IPS-18a (cell line): Measurements from ENCODE around the gene PIK3R6.

Source experiments
- H3K27ac ChIP-seq: one replicate; pipeline ENCODE4 v1.5.1; 2013; ENCODE audit warnings: low read length
- H3K27me3 ChIP-seq: one replicate; pipeline ENCODE4 v1.6.1; 2013; ENCODE audit warnings: mild to moderate bottlenecking, low read length; ENCODE audit not compliant: control insufficient read depth, insufficient read depth
- H3K36me3 ChIP-seq: one replicate; pipeline ENCODE4 v1.6.1; 2013; ENCODE audit warnings: low read depth, low read length; ENCODE audit not compliant: control insufficient read depth
- H3K4me1 ChIP-seq: one replicate; pipeline ENCODE4 v1.6.1; 2013; ENCODE audit warnings: low read depth, low read length; ENCODE audit not compliant: control insufficient read depth
- H3K4me3 ChIP-seq: one replicate; pipeline ENCODE4 v1.5.1; 2013; ENCODE audit warnings: low read length
- H3K9ac ChIP-seq: one replicate; pipeline ENCODE4 v1.6.1; 2013; ENCODE audit warnings: mild to moderate bottlenecking, low read length, moderate library complexity
- H3K9me3 ChIP-seq: one replicate; pipeline ENCODE4 v1.6.1; 2013; ENCODE audit warnings: low read depth, low read length; ENCODE audit not compliant: control insufficient read depth

PIK3R6 gene

GRCh38 chr17:8762012-8762411 is 105.5 kb downstream of the PIK3R6 start:
- Histone ChIP-seq H3K27me3 (no peaks in the 10 kb centered on the region), H3K9me3 (no peaks in the 10 kb centered on the region), H3K4me1 (no peaks in the 10 kb centered on the region), H3K36me3 (no peaks in the 10 kb centered on the region), H3K4me3 (no peak overlapping the region), H3K27ac (no peak overlapping the region), H3K9ac (no peak overlapping the region)

DNA sequence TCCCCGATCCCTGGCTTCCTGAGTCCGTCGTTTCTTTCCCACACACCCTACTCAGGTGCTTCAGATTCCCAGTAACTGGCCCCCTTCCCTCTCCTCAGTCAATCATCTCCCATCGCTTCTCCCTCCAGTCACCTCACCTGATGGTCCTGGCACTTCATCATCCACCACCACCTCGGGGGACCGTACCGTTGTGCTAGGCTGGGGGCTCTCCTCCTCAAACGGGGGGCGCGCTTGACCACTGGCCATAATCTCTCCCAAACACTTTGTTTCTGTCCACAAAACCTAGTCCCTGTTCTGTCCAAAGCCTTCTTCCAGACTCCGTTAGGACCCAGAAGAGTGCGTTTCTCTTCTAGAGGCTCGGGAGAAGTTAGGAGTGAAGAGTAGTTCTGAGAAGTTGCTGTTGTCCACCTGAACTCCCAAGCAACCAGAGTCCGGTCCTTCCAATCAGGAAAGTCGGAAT is 109.3 kb downstream of the PIK3R6 start, which contains the start of gene SPDYE4:
SPDYE4 (minus strand) TSS at position 410 of the 460 bp plus-strand sequence; CDS start at position 246, 164 bp downstream.
- Histone ChIP-seq H3K9me3 (no peaks in the 10 kb centered on the region), H3K4me3 (no peak within 1 kb of the TSS), H3K4me1 (no peaks in the 10 kb centered on the region), H3K9ac (no peak within 1 kb of the TSS), H3K27me3 (no peaks in the 10 kb centered on the region), H3K27ac (no peak within 1 kb of the TSS), H3K36me3 (no peaks in the 10 kb centered on the region)

DNA sequence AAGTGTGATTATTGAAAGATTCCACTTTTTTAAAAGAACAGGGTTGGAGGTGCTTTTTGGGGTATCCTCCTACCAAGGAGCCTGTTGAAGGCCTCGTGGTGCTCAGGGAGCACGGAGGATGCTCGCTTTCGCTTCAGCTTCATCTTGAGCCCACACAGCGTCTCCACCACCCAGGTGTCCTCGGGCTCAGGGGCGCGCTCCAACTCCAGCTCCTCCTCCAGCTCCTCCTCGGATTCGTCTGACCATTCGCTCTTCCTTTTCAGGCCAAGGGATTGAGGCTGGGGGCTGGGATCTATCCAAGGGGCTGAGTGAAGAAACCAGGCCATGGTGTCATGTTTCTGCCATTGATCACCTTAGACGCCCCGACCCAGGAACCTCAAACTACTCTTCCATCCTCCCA is 110.3 kb downstream of the PIK3R6 start:
- no peak overlapping the region for H3K4me3 ChIP-seq
- no peak overlapping the region for H3K27ac ChIP-seq
- H3K9me3 ChIP-seq = no peaks in the 10 kb centered on the region
- H3K27me3 ChIP-seq = no peaks in the 10 kb centered on the region
- no peaks in the 10 kb centered on the region for H3K36me3 ChIP-seq
- no peak overlapping the region for H3K9ac ChIP-seq
- no peaks in the 10 kb centered on the region for H3K4me1 ChIP-seq

GRCh38 chr17:8755590-8756255 is 111.8 kb downstream of the PIK3R6 start:
- H3K27ac ChIP-seq = no peak overlapping the region
- no peaks in the 10 kb centered on the region for H3K27me3 ChIP-seq

GRCh38 chr17:8754890-8755289 is 112.6 kb downstream of the PIK3R6 start:
- Histone ChIP-seq H3K4me3 (no peak overlapping the region), H3K4me1 (no peaks in the 10 kb centered on the region), H3K9ac (no peak overlapping the region), H3K36me3 (no peaks in the 10 kb centered on the region), H3K9me3 (no peaks in the 10 kb centered on the region), H3K27ac (no peak overlapping the region), H3K27me3 (no peaks in the 10 kb centered on the region)

More at GRCh38 chr17:8755590-8756255, 111.8 kb downstream of the PIK3R6 start:
- Histone ChIP-seq H3K9me3 (no peaks in the 10 kb centered on the region), H3K9ac (no peak overlapping the region), H3K4me1 (no peaks in the 10 kb centered on the region), H3K36me3 (no peaks in the 10 kb centered on the region), H3K4me3 (no peak overlapping the region)

DNA sequence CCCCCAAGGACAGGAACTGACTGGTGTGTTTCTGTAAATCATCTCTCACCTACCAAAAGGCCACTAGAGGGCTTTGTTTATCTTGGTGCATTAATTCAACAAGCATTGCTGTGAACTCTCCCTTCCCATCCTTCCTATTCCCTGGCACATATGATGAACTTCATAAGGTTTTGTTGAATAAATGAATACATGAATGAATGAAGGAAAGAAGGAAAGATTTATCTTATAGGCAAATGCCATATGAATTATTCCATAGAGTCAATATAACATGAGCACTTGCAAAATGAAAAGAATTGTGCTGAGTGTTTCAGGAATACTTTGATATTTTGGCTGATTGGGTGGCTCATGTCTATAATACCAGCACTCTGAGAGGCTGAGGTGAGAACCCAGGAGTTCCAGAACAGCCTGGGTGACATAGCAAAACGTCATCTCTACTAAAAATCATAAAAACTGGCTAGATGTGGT is 113.5 kb downstream of the PIK3R6 start:
- Histone ChIP-seq H3K4me3 (no peak overlapping the region), H3K36me3 (no peaks in the 10 kb centered on the region), H3K27ac (no peak overlapping the region), H3K4me1 (no peaks in the 10 kb centered on the region), H3K9me3 (no peaks in the 10 kb centered on the region), H3K9ac (no peak overlapping the region), H3K27me3 (no peaks in the 10 kb centered on the region)

DNA sequence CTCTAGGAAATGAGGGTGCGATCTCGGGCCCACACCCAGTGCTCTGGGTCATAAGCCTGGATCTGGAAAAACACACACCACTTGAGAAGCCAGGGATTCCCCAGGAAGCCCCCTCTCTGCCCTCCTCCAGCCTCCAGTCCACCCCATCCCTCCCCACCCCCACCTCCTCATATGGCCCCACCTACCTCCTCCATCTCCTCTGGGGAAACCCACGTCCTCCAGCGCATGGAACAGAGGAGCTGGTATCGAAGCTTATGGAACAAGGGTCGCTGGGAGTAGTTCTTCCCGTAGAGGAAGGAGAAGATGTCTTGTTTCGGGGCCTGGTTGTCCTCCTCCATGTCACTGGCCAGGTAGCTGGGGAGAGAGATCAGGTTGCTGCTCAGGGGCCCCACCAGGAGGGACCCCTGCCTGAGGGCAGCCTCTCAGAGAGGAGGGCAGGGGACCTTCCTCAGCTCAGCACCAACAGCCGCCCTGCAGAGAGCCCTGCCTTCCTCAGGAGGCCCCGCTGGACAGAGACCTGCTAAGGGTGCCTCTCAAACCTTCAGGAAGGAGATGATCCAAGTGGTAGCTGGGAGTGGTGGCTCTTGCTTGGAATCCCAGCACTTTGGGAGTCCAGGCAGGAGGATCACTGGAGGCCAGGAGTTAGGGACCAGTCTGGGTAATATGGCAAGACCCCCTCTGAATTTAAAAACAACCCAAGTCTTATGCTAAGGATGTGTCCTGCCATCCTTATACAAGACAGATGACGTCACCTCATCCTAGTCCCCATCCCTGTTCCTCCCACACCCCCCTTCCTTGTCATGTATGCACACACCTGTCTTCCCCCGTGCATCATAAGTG is 114.1 kb downstream of the PIK3R6 start:
- H3K9me3 ChIP-seq = no peaks in the 10 kb centered on the region
- no peak overlapping the region for H3K4me3 ChIP-seq
- no peaks in the 10 kb centered on the region for H3K36me3 ChIP-seq

More for the DNA sequence above, 114.1 kb downstream of the PIK3R6 start:
- no peaks in the 10 kb centered on the region for H3K4me1 ChIP-seq
- no peaks in the 10 kb centered on the region for H3K27me3 ChIP-seq
- H3K9ac ChIP-seq = no peak overlapping the region
- no peak overlapping the region for H3K27ac ChIP-seq
